ENCODE results near the gene DEDD2. TPM values are rescaled to one million over a fixed set of nuclear protein-coding genes. Genes with fewer than 3 reads are reported as not detected.
"Not testable (repeated sequence)": the region's sequence is repeated elsewhere in the genome, so short reads cannot be mapped to it uniquely, and the experiment has no call there.

Gene DEDD2, protein sequence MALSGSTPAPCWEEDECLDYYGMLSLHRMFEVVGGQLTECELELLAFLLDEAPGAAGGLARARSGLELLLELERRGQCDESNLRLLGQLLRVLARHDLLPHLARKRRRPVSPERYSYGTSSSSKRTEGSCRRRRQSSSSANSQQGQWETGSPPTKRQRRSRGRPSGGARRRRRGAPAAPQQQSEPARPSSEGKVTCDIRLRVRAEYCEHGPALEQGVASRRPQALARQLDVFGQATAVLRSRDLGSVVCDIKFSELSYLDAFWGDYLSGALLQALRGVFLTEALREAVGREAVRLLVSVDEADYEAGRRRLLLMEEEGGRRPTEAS
- 17.2 TPM for total RNA-seq
- long read RNA-seq, transcript DEDD2-205 (5 exons, 1,183 nt), result major isoform, 27 of 39 reads
- long read RNA-seq, transcript DEDD2-203 (4 exons, 1,586 nt), result minor isoform, 5 of 39 reads
- long read RNA-seq, partial matches to known transcripts, result 4 of 39 reads
- long read RNA-seq, other reads (novel, unspliced or antisense), result 2 of 39 reads

DNA sequence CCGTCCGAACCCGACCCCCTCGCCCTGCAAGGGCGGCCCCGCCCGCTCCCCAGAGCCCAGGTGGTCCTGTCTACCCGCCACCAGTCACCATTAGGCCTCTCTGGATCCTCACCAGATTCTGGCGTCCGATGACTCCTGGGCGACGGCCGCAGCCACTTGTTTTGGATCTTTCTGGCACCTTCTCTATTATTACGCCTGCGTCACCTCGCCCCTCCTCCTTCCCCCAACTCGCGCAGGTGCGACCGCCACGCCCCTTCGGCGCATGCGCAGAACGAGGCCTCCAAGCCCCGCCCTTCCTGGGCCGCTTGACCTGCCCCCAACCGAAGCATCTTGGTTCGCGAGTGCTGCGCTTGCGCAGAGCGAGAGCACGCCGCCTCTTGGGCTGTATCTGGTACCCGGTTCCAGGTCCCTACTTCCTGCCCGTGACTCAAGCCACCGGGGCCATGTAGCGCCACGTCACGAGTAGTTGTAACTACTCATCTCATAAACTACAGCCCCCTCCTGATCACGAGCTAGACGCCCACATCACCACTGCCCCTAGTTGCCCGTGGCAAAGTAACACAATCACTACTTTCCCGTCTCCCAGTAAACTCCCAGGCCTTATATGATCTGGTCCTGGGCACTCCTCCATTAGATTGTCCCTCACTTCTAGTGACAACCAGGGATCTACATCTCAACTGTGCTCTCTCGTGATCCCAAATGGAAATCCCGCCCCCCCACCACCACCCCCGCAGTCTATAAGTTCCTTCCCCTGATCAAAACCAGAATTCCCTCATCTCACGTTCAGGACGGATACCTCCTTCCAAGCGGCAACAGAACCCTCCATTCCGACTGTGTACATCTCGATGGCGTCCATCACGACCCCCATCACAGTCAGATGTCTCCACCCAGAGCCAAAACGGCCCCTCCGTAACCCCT, at the start of gene DEDD2:
Gene DEDD2 (minus strand): TSS at position 158 of the 918 bp plus-strand sequence. CDS start 670 bp downstream, outside the sequence.
- peak; percentile 83 for ATAC-seq
- intact Hi-C loops (cut with micrococcal nuclease), result no loop called here
- peak; percentile 98 for DNase-seq

GRCh38 chr19:42266928-42267603, 49.6 kb upstream of the DEDD2 start:
- DNase-seq; intact Hi-C loops (cut with micrococcal nuclease); ATAC-seq: not testable (repeated sequence)

- ATAC-seq; DNase-seq; intact Hi-C loops (cut with micrococcal nuclease): not testable (repeated sequence)
Measured at GRCh38 chr19:42266105-42266504, 48.6 kb upstream of the DEDD2 start.

DNA sequence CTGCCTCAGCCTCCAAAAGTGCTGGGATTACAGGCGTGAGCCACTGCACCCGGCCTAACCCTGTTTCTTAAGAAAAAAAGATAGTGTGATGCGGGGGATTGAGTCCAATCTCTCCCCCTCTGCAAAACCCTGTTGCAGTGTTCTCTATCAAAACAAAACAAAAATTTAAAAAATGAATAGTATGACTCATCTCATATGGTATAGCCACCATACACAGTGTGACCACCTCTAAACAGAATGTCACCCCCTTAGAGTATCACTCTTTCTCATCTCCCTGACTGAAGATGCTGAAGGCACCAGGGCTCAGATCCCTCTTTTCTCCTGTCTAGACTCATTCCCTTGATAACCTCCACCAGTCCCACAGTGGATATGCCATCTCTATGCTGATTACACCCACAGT, 44.3 kb upstream of the DEDD2 start:
- DNase-seq (no peak), ATAC-seq (no peak)
- intact Hi-C loops (cut with micrococcal nuclease), result no loop called here

GRCh38 chr19:42257842-42258241, 40.4 kb upstream of the DEDD2 start:
- ATAC-seq; DNase-seq; intact Hi-C loops (cut with micrococcal nuclease): not testable (repeated sequence)

DNA sequence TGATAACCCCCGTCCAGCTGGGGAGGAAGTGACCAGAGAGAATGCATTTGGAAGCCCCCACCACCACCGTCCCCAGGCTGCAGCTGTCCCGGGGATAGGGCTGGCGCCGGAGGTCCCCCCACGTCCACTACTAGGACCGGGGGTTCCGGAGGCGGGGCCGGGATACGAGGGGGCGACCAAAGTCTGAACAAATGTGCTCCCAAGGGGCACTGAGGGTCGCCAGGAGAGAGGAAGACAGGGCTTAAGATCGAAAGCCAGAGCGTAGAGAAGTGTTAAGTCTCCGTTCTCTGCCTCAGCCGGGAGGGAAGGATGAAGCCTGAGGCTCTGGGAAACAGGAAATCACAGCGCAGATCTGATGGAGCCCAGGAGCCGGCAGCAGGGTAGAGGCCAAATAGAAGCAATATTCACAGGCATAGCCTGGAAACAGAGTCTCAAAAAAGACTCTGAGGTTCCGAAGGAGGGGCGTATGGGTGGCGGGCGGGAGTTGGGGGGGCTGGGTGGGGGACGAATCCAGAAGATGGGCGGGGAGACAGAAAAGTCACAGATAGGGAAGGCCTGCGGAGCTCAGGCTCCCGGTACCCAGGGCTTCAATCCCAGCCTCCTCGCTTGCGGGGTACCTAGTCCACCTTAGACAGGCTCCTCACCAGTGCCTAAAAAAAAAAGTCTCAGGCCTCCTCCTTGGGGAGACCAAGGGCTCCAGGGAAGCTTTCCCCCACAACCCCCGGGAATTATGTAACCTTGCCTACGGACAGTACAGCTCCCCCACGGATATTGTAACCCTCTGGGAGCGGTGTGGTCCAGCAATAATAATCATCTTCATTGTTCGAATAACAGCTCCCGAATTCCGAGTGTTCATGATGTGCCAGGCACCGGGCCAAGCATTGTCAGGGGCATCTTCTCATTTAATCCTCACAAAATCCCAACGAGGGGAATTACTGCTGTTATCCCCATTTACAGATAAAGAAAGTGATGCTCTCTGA, 38.6 kb upstream of the DEDD2 start:
- intact Hi-C loops (cut with micrococcal nuclease), result no loop called here
- ATAC-seq (peak; percentile 4), DNase-seq (peak; percentile 75)

- DNase-seq (peak; percentile 97), ATAC-seq (peak; percentile 76)
- intact Hi-C loops (cut with micrococcal nuclease), result no loop called here
Measured at GRCh38 chr19:42254850-42255765, 37.6 kb upstream of the DEDD2 start, which contains the start of gene ERF. Gene ERF (minus strand): TSS chr19:42255128. CDS start chr19:42254999, 129 bp downstream.

DNA sequence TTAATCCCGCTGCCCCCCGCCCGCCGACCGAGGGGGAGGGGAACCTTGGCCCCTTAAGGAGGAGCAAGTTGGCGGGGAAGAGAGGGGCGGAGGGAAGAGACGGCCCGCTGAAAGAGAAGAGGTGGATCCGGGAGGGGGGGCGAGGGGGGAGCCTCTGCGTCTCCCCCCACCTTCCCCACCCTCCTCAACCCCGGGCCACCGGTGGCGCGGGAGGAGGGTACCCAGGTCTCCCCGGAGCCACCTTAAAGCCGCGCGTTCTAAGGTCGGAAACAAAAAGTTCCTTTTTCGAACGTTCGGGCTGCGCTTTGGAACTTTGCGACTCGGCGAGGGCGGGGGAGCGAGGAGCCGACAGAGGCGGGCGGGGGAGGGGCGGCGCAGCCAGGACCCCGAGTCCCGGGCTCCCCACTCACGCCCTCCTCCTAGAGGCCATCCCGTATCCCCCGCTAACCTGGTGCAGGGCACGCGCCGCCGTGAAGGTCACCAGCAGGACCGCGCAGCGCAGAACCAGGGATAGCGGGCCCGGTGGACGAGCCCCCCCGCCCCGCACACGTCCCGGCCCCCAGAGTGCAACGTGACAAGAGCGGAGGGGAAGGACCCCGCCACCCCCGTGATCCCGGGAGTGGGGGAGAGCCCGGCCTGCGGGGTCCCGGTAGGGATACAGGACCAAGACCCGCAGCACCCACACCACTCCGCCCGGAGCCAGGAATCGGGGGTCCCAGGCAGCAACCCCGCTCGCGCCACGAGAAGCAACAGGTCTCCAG, 36.8 kb upstream of the DEDD2 start:
- peak; percentile 38 for ATAC-seq
- intact Hi-C loops (cut with micrococcal nuclease), result no loop called here
- DNase-seq, result peak; percentile 84

- peak; percentile 9 for ATAC-seq
- peak; percentile 78 for DNase-seq
- intact Hi-C loops (cut with micrococcal nuclease), result no loop called here
Measured at GRCh38 chr19:42253245-42254088, 36.0 kb upstream of the DEDD2 start.

DNA sequence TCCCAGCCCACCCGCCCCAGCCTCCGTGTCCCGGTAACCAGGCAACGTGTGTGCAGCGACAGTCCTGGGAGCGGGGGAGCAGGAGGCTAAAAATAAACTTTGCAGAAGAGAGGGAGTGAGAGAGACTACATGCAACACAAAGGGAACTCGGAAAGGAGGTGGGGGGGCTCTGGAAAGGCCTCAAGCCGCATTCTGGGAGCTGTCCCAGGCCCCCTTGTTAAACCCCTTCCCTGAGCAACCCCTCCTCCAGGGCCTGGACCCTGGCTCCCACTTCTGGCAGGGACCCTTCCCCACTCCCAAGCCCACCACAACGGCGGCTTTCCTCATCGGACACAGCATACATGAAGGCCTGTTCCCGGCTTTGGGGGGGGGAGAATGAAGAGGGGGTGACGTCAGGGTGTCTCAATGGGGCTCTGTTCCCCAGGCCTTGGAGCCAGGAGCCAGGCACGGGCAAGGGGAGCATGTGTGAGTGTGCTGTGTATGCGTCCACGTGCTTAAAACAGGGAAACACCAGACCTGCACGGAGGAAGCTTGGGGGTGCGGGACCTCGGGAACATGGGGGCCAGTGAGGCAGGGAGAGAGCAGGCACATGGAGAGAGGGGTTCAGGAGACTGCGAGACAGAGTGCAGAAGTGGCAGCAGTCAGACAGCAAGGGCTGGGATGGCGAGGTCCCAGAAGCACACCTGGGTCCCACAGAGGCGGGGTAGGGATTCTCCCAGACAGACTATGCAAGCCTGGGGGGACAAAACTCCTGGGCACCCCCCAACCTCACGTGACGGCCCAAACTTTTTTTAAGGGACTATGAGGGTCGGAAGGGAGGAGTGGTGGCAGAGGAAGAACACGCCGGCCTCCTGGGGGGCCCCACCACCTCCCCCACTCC, 35.1 kb upstream of the DEDD2 start:
- intact Hi-C loops (cut with micrococcal nuclease), result no loop called here
- DNase-seq, result peak; percentile 66
- ATAC-seq, result peak; percentile 15

DNA sequence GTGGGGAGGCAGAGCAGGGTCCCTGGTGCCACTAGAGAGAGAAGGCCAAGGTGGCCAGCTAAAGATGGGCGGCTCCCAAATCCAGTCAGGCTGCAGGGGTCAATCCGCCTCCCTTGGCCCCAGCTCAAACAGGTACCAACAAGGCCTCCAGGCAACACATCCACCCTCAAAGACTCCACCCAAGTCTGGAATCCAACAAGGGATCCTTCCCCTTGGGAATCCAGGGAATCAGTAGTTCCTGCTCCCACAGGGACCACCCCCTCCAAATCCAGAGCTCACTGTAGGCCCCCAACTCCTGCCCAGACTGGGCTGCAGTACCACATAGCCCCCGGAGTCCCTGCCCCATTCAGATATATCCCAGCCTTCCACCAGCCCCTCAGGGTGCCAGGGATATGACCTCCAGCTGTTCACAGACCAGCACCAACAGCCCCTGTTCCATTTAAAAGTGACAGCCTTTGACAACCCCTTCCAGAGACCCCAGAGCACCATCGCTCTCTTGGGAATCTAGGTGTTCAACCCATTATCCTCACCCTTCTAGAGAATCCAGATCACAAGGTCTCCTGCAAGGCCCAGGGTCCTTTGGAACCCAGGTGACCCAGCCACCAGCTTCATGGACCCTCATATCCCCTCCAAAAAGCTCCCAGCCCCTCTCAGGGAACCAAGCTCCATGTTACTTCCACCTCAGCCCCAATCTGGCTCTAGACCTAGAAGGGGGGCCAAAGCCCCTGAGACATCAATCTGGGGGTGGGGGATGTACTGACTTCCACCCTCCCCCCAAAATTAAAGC, 34.3 kb upstream of the DEDD2 start:
- ATAC-seq, result no peak
- no peak for DNase-seq
- intact Hi-C loops (cut with micrococcal nuclease), result no loop called here

GRCh38 chr19:42250666-42251531, 33.4 kb upstream of the DEDD2 start:
- intact Hi-C loops (cut with micrococcal nuclease), result no loop called here
- DNase-seq (peak; percentile 63), ATAC-seq (no peak)

- intact Hi-C loops (cut with micrococcal nuclease), result no loop called here
- DNase-seq (peak; percentile 64), ATAC-seq (no peak)
Measured at GRCh38 chr19:42250183-42250665, 32.7 kb upstream of the DEDD2 start.

All from left ventricle myocardium superior (tissue), 1 donor.